GM18505 (cell line): ENCODE measurements around the gene SOX5.
"Not testable (repeated sequence)": the region's sequence is repeated elsewhere in the genome, so short reads cannot be mapped to it uniquely, and the experiment has no call there.

ENCODE experiments used
- ATAC-seq: cut with Tn5 transposase; IDR thresholded peaks from one replicate; pipeline ENCODE4 v1.9.1; 2021; ENCODE audit not compliant: unreplicated experiment
- POLR2A ChIP-seq: IDR thresholded peaks from 4 replicates; pipeline ENCODE4 v1.6.1; 2011; ENCODE audit warnings: borderline replicate concordance; ENCODE audit not compliant: insufficient read depth, insufficient read length; ENCODE audit errors: extremely low read depth

Gene SOX5

GRCh38 chr12:23742574-23742973 is 206.9 kb downstream of the SOX5 start:
- TF ChIP-seq POLR2A = no peak
- ATAC-seq = no peak

- no peak for ATAC-seq
- no peak for TF ChIP-seq POLR2A
Measured at GRCh38 chr12:23731493-23731892, 218.0 kb downstream of the SOX5 start.

- no peak for ATAC-seq
- no peak for TF ChIP-seq POLR2A
Measured at GRCh38 chr12:23731035-23731434, 218.4 kb downstream of the SOX5 start.

GRCh38 chr12:23729359-23729758 is 220.1 kb downstream of the SOX5 start:
- no peak for ATAC-seq
- no peak for TF ChIP-seq POLR2A

GRCh38 chr12:23726646-23727045 is 222.8 kb downstream of the SOX5 start:
- no peak for TF ChIP-seq POLR2A
- no peak for ATAC-seq

GRCh38 chr12:23722655-23723054 is 226.8 kb downstream of the SOX5 start:
- no peak for TF ChIP-seq POLR2A

GRCh38 chr12:23721268-23721667 is 228.2 kb downstream of the SOX5 start:
- ATAC-seq = no peak

More at GRCh38 chr12:23722655-23723054, 226.8 kb downstream of the SOX5 start:
- no peak for ATAC-seq

GRCh38 chr12:23719493-23719892 is 230.0 kb downstream of the SOX5 start:
- ATAC-seq = no peak
- no peak for TF ChIP-seq POLR2A

More at GRCh38 chr12:23721268-23721667, 228.2 kb downstream of the SOX5 start:
- TF ChIP-seq POLR2A = no peak

GRCh38 chr12:23710361-23710760 is 239.1 kb downstream of the SOX5 start:
- ATAC-seq = not testable (repeated sequence)

GRCh38 chr12:23708185-23708837 is 241.2 kb downstream of the SOX5 start:
- no peak for ATAC-seq
- no peak for TF ChIP-seq POLR2A

GRCh38 chr12:23707270-23707669 is 242.2 kb downstream of the SOX5 start:
- ATAC-seq = no peak
- no peak for TF ChIP-seq POLR2A

- TF ChIP-seq POLR2A = no peak
- ATAC-seq = no peak
Measured at GRCh38 chr12:23704992-23705943, 244.2 kb downstream of the SOX5 start.

- TF ChIP-seq POLR2A = no peak
- ATAC-seq = no peak
Measured at GRCh38 chr12:23703051-23703450, 246.4 kb downstream of the SOX5 start.

- no peak for TF ChIP-seq POLR2A
- ATAC-seq = no peak
Measured at GRCh38 chr12:23699031-23699430, 250.4 kb downstream of the SOX5 start.
